DOHH2 (cell line): Measurements from ENCODE around the gene ZNF76.

Source experiments
- H3F3A ChIP-seq: fragments of 200-600 bp; sonication (generic), shearing (Covaris generic); 2 replicates; pipeline ENCODE4 v1.6.0; 2016; ENCODE audit warnings: antibody characterized with exemption, mild to moderate bottlenecking; ENCODE audit not compliant: control insufficient read depth, insufficient read depth
- H3K27ac ChIP-seq: fragments of 200-600 bp; sonication (generic); 2 replicates; pipeline ENCODE4 v1.5.1; 2014; ENCODE audit warnings: low read depth, mild to moderate bottlenecking, low read length, moderate library complexity
- H3K27me3 ChIP-seq: fragments of 200-600 bp; sonication (generic); 2 replicates; pipeline ENCODE4 v1.6.1; 2014; ENCODE audit warnings: mild to moderate bottlenecking, low read length, mixed read lengths; ENCODE audit not compliant: control insufficient read depth
- H3K36me3 ChIP-seq: fragments of 200-600 bp; sonication (generic); 2 replicates; pipeline ENCODE4 v1.6.1; 2014; ENCODE audit warnings: mild to moderate bottlenecking, low read length, moderate library complexity, mixed read lengths; ENCODE audit not compliant: control insufficient read depth
- H3K4me1 ChIP-seq: fragments of 200-600 bp; sonication (generic); 2 replicates; pipeline ENCODE4 v1.6.1; 2014; ENCODE audit warnings: mild to moderate bottlenecking, low read length, mixed read lengths; ENCODE audit not compliant: control insufficient read depth
- H3K4me2 ChIP-seq: fragments of 200-600 bp; sonication (generic); 2 replicates; pipeline ENCODE4 v1.6.0; 2014; ENCODE audit warnings: mild to moderate bottlenecking, low read length, moderate library complexity
- H3K4me3 ChIP-seq: fragments of 200-600 bp; sonication (generic); 2 replicates; pipeline ENCODE4 v1.5.1; 2014; ENCODE audit warnings: mild to moderate bottlenecking, low read length, mixed read lengths
- H3K79me2 ChIP-seq: fragments of 200-600 bp; sonication (generic); 2 replicates; pipeline ENCODE4 v1.6.1; 2014; ENCODE audit warnings: mild to moderate bottlenecking, low read length, mixed read lengths; ENCODE audit not compliant: control insufficient read depth
- H3K9me2 ChIP-seq: fragments of 200-600 bp; sonication (generic); replicated peaks from 2 replicates; pipeline ENCODE4 v1.6.1; 2014; ENCODE audit warnings: mild to moderate bottlenecking, low read length, mixed read lengths; ENCODE audit not compliant: control insufficient read depth
- H3K9me3 ChIP-seq: fragments of 200-600 bp; sonication (generic); 2 replicates; pipeline ENCODE4 v1.6.1; 2014; ENCODE audit warnings: antibody characterized with exemption, low read length, mixed read lengths; ENCODE audit not compliant: control insufficient read depth, insufficient read depth
- H4K20me1 ChIP-seq: fragments of 200-600 bp; sonication (generic); 2 replicates; pipeline ENCODE4 v1.6.0; 2014; ENCODE audit warnings: low read depth, mild to moderate bottlenecking, antibody characterized with exemption, low read length, moderate library complexity; ENCODE audit not compliant: control insufficient read depth, insufficient read depth
- EZH2phosphoT487 ChIP-seq: fragments of 200-600 bp; sonication (generic); IDR thresholded peaks from 2 replicates; pipeline ENCODE4 v1.6.1; 2017; ENCODE audit warnings: borderline replicate concordance, mild to moderate bottlenecking, antibody characterized with exemption, low read length, moderate library complexity, mixed read lengths
- TF ChIP-seq, protein P1 (sequence below): fragments of 200-600 bp; sonication (generic); IDR thresholded peaks from one replicate; pipeline ENCODE4 v1.5.1; 2014; ENCODE audit warnings: antibody characterized with exemption, mild to moderate bottlenecking, low read depth, low read length; ENCODE audit not compliant: poor library complexity, severe bottlenecking

ZNF76 gene

DNA sequence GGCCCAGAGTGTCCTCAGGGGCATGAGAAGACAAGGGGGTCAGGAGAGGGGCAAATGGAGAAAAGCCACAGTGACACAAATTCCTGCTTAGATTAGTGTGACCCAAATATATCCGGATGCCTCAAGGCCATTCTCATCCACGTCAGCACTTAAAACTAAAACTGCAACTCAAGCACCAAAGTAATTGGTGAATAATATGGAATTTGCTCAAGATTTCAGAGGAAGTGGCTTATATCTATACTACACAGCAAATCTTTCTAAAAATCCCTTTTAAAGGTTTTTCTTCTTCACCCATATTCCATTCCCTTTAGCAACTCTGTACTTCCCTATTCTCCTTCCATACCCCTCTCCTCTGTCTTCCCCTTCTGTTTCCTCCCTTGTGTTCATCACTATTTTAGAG is 53.3 kb downstream of the ZNF76 start:
- Histone ChIP-seq H3F3A (peaks cover 13% of the 10 kb centered on the region), H3K4me1 (peaks cover 47% of the 10 kb centered on the region), H3K36me3 (peaks cover 31% of the 10 kb centered on the region), H3K79me2 (0 out of 2 replicates have a peak, but pooled peaks cover 3% of the 10 kb centered on the region), H3K27ac (no peak overlapping the region), H3K4me2 (peak overlapping the region; percentile 77; the same call in 1 of the 2 replicates), H4K20me1 (no peaks in the 10 kb centered on the region), H3K9me3 (no peaks in the 10 kb centered on the region), H3K27me3 (no peaks in the 10 kb centered on the region), H3K4me3 (no peak overlapping the region), H3K9me2 (no peaks in the 10 kb centered on the region)
- TF ChIP-seq, protein P1, sequence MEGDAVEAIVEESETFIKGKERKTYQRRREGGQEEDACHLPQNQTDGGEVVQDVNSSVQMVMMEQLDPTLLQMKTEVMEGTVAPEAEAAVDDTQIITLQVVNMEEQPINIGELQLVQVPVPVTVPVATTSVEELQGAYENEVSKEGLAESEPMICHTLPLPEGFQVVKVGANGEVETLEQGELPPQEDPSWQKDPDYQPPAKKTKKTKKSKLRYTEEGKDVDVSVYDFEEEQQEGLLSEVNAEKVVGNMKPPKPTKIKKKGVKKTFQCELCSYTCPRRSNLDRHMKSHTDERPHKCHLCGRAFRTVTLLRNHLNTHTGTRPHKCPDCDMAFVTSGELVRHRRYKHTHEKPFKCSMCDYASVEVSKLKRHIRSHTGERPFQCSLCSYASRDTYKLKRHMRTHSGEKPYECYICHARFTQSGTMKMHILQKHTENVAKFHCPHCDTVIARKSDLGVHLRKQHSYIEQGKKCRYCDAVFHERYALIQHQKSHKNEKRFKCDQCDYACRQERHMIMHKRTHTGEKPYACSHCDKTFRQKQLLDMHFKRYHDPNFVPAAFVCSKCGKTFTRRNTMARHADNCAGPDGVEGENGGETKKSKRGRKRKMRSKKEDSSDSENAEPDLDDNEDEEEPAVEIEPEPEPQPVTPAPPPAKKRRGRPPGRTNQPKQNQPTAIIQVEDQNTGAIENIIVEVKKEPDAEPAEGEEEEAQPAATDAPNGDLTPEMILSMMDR = no peak

DNA sequence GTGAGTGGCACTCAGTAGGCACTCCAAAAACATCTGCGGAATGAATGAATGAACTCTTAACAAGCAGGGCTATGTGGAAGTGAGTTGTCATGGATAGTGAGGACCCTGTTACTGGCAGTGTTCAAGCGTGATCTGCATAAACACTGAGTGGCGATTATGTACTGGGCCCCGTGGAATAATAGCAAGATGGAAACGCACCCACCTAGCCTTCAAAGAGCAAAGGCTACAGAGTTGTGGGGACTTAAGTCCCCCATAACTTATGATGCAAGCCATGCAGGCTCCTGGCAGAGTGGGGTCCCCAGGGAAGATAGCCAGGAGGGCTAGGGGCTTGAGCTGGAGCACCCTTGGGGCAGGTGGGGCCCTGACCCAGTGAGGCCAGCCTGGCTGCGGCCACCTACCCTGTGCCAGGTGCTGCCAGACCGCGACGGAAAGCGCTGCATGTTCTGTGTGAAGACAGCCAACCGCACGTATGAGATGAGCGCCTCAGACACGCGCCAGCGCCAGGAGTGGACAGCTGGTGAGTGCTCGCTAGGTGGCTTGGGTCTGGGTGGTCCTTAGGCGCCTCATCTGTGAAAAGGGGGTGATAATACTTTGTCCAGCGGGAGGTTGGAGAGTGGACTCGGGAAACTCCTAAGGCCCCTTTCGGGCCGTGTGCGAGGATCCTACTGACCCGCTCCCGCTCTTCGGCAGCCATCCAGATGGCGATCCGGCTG is 58.1 kb downstream of the ZNF76 start:
- peaks cover 53% of the 10 kb centered on the region for H3K36me3 ChIP-seq
- TF ChIP-seq EZH2phosphoT487 = no peak
- TF ChIP-seq, protein P1 = no peak
- peaks cover 10% of the 10 kb centered on the region for H3F3A ChIP-seq
- H3K27me3 ChIP-seq = no peaks in the 10 kb centered on the region
- no peak overlapping the region for H3K4me3 ChIP-seq
- H3K79me2 ChIP-seq = no peaks in the 10 kb centered on the region
- H4K20me1 ChIP-seq = no peaks in the 10 kb centered on the region
- no peak overlapping the region for H3K4me2 ChIP-seq
- H3K9me3 ChIP-seq = no peaks in the 10 kb centered on the region
- peaks cover 12% of the 10 kb centered on the region for H3K4me1 ChIP-seq
- H3K9me2 ChIP-seq = no peaks in the 10 kb centered on the region
- H3K27ac ChIP-seq = no peak overlapping the region

DNA sequence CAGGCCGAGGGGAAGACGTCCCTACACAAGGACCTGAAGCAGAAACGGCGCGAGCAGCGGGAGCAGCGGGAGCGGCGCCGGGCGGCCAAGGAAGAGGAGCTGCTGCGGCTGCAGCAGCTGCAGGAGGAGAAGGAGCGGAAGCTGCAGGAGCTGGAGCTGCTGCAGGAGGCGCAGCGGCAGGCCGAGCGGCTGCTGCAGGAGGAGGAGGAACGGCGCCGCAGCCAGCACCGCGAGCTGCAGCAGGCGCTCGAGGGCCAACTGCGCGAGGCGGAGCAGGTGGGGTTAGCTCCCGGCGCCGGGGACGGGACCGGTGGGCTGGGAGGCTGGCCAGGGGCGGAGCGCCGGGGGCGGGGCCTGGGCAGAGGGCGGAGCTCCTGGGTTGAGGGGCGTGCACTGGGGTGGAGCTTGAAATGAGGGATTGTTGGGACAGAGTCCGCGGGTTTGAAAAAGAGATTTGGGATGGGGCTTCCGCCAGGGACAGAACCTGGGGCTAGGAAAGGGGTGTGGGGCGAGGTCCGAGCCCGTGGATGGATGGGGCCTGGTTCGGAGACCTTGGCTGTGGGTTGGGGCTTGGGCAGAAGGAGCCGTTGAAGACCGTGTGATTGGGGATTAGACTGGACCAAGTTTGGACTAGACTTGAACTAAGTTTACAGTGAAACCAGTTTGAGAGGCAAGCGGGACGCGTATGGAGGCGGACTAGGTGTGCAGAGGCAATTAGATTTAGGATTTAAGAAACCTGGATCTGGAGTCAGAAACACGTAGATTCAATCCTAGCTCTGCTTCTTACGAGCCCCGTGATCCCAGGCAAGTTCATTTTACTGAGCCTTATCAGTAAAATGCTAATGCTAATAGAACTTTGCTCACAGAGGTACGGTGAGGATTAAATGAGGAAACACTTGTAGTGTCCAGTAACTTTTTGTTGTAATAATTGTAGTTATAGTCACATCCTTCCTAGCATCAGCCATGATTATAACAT is 58.9 kb downstream of the ZNF76 start:
- no peak overlapping the region for H3K27ac ChIP-seq
- no peak overlapping the region for H3K4me3 ChIP-seq

More for the DNA sequence above, 58.9 kb downstream of the ZNF76 start:
- peaks cover 3% of the 10 kb centered on the region for H3F3A ChIP-seq
- H3K4me2 ChIP-seq = no peak overlapping the region
- peaks cover 49% of the 10 kb centered on the region for H3K36me3 ChIP-seq
- no peaks in the 10 kb centered on the region for H3K9me2 ChIP-seq
- no peak for TF ChIP-seq EZH2phosphoT487
- TF ChIP-seq, protein P1 = no peak
- H4K20me1 ChIP-seq = no peaks in the 10 kb centered on the region
- no peaks in the 10 kb centered on the region for H3K79me2 ChIP-seq
- no peaks in the 10 kb centered on the region for H3K9me3 ChIP-seq
- H3K27me3 ChIP-seq = no peaks in the 10 kb centered on the region
- H3K4me1 ChIP-seq = peaks cover 13% of the 10 kb centered on the region
